HG03064 (cell line): ENCODE results near the gene CD55.

Source experiments
- ATAC-seq: cut with Tn5 transposase; IDR thresholded peaks from one replicate; pipeline ENCODE4 v1.9.1; 2021; ENCODE audit warnings: low read depth; ENCODE audit not compliant: unreplicated experiment

The CD55 gene

DNA sequence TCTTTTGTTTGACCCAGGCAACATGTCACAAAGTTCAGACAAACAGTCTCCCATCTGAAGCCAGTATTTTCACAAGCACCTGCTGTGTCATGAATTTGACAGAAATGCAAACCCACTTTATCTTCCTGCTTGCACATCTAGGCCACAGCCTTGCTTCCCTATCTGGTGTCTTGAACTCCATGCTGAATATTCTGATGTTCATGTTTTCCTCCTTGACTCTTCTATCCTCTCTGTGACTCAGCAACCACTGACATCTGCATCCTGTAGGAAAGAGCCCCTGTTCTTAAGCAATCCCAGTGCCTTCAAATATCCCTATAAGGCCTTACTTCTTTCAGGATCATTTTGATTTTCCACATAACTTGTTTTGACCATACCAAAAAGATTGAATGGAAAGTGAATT lies 6.5 kb downstream of the CD55 start:
- no peak for ATAC-seq

DNA sequence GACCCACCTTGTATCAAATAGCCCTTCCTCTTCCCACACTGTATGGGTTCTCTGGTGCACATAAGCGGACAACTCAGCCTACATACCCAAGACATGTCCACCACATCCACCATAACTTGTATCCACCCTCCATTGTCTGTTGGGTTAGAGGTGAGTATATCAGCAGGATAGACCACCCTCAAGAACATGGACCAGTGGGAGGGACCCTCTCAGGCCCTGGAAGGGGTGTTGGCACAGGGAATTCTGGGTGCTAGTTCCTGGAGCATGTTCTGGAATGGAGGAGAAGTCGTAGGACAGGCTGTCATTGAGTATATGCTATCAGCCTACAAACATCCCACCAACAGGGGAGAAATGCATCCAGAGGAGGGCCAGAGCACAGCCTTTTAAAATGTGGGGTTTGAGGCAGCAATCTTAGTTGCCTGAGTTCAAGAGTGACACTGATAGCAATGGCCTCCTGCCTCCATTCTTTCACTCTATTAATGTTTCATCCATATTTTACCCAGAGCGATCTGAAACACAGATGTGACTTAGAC lies 7.5 kb downstream of the CD55 start:
- ATAC-seq, result no peak

- ATAC-seq, result no peak
Observed at GRCh38 chr1:207329469-207329868, 8.0 kb downstream of the CD55 start.

DNA sequence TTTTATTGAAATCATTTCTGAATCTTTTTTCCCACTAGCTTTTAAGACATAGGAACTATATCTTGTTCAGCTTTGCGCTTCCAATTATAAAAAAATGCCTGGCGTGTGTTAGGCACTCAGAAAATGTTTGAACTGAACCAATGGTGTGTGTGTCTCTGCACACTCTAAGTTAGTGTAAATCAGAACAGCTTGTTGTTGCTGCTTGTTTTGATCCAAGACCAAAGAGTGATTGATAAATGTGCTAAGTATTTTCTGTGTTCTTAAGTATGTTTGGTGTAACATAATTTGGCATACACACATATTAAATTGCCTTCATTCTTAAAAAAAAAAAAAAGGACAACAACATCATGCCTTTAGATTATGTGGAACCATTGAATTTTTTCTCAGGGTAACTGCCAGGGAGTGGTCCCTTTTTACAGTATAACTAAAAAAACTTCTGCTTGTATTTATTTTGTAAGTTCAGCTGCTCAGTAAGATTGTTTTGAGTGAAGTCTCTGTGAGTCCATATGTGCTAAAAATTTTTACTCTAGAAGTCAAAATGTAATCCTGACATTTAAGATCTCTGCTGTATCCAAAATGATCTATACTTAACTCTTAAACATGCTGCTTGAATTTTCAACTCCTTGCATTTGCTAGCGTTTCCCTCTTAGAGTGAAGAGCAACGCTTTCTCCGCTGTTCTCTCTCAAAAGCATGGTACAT lies 8.7 kb downstream of the CD55 start:
- no peak for ATAC-seq

DNA sequence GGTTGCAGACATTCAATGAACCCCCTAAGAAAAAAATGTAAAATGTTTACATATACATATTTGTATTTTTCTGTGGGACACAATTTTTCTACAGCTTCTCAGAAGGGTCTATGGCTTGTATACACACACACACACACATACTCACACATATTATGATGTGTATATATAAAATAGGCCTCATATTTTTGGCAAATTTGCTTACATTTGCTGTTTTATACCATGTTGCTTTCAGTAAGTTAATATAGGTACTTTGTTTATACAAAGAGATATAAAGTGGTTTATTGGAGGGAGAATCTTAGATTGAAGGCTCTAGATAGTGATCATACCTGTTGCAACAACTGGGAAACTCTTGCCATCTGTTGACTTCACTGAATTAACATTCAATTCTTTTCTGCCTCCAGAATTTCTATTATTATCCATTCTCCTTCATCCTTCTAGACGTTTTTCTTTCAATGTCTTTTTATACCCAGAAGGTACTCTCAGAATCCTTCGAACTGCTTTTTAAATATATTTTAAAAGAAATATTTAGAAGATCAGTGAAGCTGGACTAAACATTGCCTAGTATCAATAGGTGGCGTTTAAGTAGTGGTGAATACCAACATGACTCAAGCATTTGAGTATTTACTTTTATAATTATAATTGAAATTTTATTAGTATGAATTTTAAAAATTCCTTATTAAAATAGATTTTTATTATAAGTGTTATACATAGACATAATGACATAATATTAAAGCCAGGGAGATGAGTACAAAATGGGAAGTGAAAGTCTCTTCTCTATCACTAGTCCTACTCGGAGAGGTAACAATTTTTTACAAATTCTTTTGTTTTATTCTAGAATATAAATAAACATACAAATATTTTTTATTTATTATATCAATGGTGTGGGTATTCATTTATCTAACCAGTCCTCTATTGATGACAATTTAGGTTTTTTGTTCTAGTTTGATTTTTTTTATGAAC lies 10.2 kb downstream of the CD55 start:
- no peak for ATAC-seq

- no peak for ATAC-seq
Observed at GRCh38 chr1:207333009-207333600, 11.6 kb downstream of the CD55 start.

DNA sequence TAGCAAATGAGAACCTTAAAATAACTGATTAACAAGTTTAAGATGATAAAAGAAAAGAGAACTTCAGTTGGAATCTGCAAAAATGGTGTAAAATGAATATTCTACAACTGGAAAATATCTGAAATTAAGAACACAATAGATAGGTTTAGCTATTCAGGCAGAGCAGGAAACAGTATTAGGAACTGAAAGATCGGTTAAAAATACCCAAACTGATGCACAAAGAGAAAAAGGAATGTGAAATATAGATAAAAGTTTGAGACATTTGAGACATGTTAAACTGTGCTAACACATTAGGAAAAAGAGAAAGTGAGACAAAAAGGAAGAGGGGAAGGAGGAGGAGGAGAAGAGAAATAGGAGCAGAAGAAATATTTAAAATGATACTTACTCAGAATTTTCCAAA lies 12.1 kb downstream of the CD55 start:
- ATAC-seq, result no peak

GRCh38 chr1:207334337-207334736 lies 12.9 kb downstream of the CD55 start:
- no peak for ATAC-seq

GRCh38 chr1:207335138-207335537 lies 13.7 kb downstream of the CD55 start:
- no peak for ATAC-seq

GRCh38 chr1:207335695-207336363 lies 14.4 kb downstream of the CD55 start:
- peak; percentile 62 for ATAC-seq

DNA sequence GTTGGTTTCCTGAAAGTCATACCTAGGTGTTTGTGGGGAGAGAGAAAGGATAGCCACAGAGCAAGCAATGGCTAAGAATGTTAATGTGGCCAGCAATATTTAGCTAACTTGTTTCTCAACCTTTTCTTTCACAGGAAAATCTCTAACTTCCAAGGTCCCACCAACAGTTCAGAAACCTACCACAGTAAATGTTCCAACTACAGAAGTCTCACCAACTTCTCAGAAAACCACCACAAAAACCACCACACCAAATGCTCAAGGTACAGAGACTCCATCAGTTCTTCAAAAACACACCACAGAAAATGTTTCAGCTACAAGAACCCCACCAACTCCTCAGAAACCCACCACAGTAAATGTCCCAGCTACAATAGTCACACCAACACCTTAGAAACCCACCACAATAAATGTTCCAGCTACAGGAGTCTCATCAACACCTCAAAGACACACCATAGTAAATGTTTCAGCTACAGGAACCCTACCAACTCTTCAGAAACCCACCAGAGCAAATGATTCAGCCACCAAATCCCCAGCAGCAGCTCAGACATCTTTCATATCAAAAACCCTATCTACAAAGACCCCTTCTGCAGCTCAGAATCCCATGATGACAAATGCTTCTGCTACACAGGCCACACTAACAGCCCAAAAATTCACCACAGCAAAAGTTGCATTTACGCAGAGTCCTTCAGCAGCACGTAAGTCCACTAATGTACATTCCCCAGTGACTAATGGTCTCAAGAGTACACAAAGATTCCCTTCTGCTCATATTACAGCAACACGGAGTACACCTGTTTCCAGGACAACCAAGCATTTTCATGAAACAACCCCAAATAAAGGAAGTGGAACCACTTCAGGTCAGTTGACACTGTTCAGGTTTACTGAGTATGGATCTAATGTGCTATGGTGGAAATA lies 15.3 kb downstream of the CD55 start:
- peak; percentile 47 for ATAC-seq

- no peak for ATAC-seq
Observed at GRCh38 chr1:207342332-207342731, 20.9 kb downstream of the CD55 start.

DNA sequence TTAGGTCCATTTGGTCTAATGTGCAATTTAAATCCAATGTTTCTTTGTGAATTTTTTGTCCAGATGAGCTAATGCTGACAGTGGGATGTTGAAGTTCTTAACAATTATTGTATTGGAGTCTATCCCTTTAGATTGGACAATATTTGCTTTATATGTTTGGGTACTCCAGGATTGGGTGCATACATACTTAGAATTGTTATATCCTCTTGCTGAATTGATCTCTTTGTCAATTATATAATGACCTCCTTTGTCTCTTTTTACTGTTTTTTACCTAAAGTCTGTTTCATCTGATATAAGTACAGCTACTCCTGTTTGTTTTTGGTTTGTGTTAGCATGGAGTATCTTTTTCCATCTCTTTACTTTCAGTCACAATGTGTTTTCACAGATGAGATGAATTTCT lies 22.2 kb downstream of the CD55 start:
- no peak for ATAC-seq

DNA sequence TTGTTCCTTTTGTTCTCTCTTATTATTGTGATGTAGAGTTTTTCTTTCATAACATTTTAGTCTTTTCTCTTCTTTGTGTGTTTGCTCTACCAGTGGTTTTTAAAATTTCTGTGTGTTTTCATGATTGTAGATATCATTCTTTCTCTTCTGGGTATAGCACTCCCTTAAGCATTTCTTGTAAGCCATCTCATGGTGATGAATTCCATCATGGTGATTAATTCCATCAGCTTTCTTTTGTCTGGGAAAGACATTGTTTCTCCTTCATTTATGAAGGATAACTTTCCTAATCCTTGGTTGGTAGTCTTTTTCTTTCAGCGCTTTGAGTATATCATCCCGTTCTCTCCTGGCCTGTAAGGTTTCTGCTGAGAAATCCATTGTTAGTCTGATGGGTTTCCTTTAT lies 22.7 kb downstream of the CD55 start:
- no peak for ATAC-seq

DNA sequence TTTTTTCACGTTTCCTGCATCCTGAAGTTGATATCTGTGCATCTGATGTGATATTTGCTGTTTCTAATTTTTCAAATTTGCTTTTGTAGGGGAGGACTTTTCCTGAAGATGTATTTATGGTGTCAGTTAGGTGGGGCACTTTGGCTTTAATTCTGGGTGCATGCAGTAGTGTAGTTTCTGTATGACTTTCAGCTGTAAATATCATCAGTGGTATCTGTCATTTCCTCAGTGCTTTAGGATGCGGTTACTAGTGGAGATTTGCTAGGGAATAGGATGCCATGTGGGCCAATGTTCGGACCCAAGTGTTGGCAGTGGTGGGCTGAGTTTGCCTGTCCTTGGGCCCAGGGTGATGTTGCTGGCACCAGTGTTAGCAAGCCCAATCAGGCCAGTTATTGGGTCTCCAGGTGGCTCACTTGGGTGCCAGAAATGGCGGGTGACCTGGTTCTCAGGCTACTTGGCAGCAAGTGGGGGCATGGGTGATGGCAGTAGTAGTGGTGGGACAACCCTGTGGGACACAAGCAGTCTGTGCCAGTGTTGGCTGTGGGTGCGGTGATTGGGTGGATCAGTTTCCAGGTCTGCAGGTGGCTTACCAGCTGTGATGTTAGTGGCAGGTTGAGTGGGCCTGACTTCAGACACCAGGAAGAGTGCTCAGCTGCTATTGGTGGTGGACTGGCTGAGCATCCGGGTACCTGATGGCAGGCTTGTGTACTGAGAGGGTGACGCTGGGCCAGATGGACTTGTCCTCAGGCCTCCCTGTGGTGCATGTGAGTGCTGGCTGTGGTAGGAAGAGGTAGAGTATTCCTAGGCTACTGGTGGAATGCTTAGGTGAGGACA lies 24.4 kb downstream of the CD55 start:
- ATAC-seq, result no peak

- no peak for ATAC-seq
Observed at GRCh38 chr1:207346513-207346912, 25.0 kb downstream of the CD55 start.

DNA sequence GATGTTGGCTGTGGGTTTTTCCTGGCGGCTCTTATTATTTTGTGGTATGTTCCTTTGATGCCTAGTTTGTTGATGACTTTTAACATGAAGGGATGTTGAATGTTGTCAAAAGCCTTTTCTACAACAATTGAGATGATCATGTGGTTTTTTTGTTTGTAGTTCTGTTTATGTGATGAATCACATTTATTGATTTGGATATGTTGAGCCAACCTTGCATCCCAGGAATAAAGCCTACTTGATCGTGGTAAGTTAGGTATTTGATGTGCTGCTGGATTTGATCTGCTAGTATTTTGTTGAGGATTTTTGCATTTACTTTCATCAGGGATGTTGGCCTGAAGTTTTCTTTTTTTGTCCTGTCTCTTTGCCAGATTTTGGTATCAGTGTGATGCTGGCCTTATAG lies 28.5 kb downstream of the CD55 start:
- no peak for ATAC-seq

GRCh38 chr1:207352554-207352953 lies 31.1 kb downstream of the CD55 start:
- no peak for ATAC-seq

DNA sequence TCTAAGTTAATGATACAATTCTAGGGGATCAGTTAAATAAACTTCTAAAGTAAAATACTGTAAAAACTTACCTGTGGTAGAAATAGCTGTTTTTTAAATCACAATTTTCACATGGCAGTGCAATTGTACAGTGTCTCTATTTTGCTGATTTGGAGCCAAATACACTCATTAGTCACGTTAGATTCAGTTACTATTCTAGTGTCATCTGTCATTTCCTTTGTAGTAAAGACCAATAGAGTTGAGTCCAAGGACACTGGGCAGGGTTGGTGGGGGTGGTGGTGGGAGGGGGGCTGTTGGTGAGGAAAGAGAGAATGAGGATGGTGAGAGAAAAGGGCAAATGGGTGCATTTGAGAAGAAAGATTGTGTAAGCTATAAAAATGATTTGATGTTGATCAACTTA lies 33.6 kb downstream of the CD55 start:
- ATAC-seq, result no peak
